Right cardiac atrium (tissue), 5 donors: ENCODE data around the gene SYCN. TPM values are rescaled to one million over a fixed set of nuclear protein-coding genes. Genes with fewer than 3 reads are reported as not detected.
"Not testable (repeated sequence)": the region's sequence is repeated elsewhere in the genome, so short reads cannot be mapped to it uniquely, and the experiment has no call there.

Source experiments
- ATAC-seq, 2 donors: fragments of 200-7000 bp; cut with Tn5 transposase; one replicate each; pipeline versions ENCODE4 v1.8.0 to v1.9.1; 2020; ENCODE audit warnings: moderate library complexity in 2 of 2, mild to moderate bottlenecking in 1 of 2
- DNase-seq, 3 donors: peaks; one replicate each; pipeline ENCODE4 v3.0.0-alpha.2; 2020
- H3K27ac ChIP-seq: one replicate; pipeline ENCODE4 v1.5.1; 2013; ENCODE audit warnings: mild to moderate bottlenecking, low read length, control low read depth, moderate library complexity
- H3K27me3 ChIP-seq: one replicate; pipeline ENCODE4 v1.6.1; 2013; ENCODE audit not compliant: control insufficient read depth, insufficient read depth
- H3K4me1 ChIP-seq: one replicate; pipeline ENCODE4 v1.6.1; 2013; ENCODE audit warnings: low read length; ENCODE audit not compliant: control insufficient read depth, insufficient read depth
- H3K4me3 ChIP-seq: one replicate; pipeline ENCODE4 v1.5.1; 2013; ENCODE audit warnings: low read length, control low read depth
- H3K9me3 ChIP-seq: one replicate; pipeline ENCODE4 v1.6.1; 2013; ENCODE audit warnings: low read length; ENCODE audit not compliant: control insufficient read depth
- whole genome bisulfite sequencing: extraction: QIAGEN DNeasy Blood & Tissue Kit; methylation state at CpG from one replicate; pipeline ENCODE4 v1.1.7; 2013; 5-methylcytosine and 5-hydroxymethylcytosine counted together
- intact Hi-C, 4 donors: fragments of 100-400 bp; cut with DNase I; formaldehyde crosslinking; loops; one replicate each; pipeline versions ENCODE4 v1.11.0 to v1.14.0; 2022 to 2023
- polyA plus RNA-seq: library from polyadenylated mRNA; stranded (reverse); fragments of 200-250 nt; gene quantifications from one replicate; pipeline ENCODE4 v1.2.3, GENCODE V29; 2013
- total RNA-seq, 4 donors: library from RNA; stranded (reverse); fragmentation: NEBNext Ultra II Directional; extraction: Animal tissue kit (Norgen Biotek cat#: 25700); gene quantifications; one replicate each; pipeline ENCODE4 v1.2.1, GENCODE V29; 2021
- donor health status: healthy with polysubstance abuse.
- donor health status: DM: no; HTN: yes; CAD: no.
- donor health status: DM: no; HTN: no; CAD: no.
- donor health status: DM: no; HTN: yes; CAD: no; lungs with severe emphysema.
- donor health status: DM: yes; HTN: yes; CAD: no.

SYCN gene
- total and polyA plus RNA-seq, 5 donors: not detected

- H3K4me3 ChIP-seq, H3K4me1 ChIP-seq, DNase-seq, H3K27me3 ChIP-seq, H3K9me3 ChIP-seq, intact Hi-C loops, H3K27ac ChIP-seq, ATAC-seq: not testable (repeated sequence)
- WGBS: 80% methylated on average over 12 of the region's 12 CpGs
Measured at GRCh38 chr19:39244410-39245100, 40.5 kb upstream of the SYCN start, which contains the start of gene IFNL3. Gene IFNL3 (minus strand): TSS chr19:39245006. CDS start chr19:39244967, 39 bp downstream.

- H3K4me3 ChIP-seq, ATAC-seq, H3K27ac ChIP-seq, DNase-seq, intact Hi-C loops, H3K4me1 ChIP-seq, H3K27me3 ChIP-seq, H3K9me3 ChIP-seq: not testable (repeated sequence)
- 70% methylated on average over 13 of the region's 13 CpGs for WGBS
Measured at GRCh38 chr19:39243741-39244140, 39.7 kb upstream of the SYCN start.

- ATAC-seq (no peak), DNase-seq (no peak)
- WGBS: 93% methylated on average over 7 of the region's 7 CpGs
- Histone ChIP-seq H3K9me3 (no peaks in the 10 kb centered on the region), H3K4me3 (no peak overlapping the region), H3K27me3 (peaks cover 4% of the 10 kb centered on the region), H3K4me1 (no peaks in the 10 kb centered on the region), H3K27ac (no peak overlapping the region)
- intact Hi-C loops: no loop called here
Measured at GRCh38 chr19:39240421-39240820, 36.4 kb upstream of the SYCN start.

GRCh38 chr19:39238944-39239343 lies 34.9 kb upstream of the SYCN start:
- DNase-seq: no peak
- H3K4me3 ChIP-seq: no peak overlapping the region
- H3K27me3 ChIP-seq: peaks cover 4% of the 10 kb centered on the region
- no peak for ATAC-seq
- no peaks in the 10 kb centered on the region for H3K9me3 ChIP-seq
- intact Hi-C loops: no loop called here
- H3K27ac ChIP-seq: no peak overlapping the region
- 90% methylated on average over 6 of the region's 6 CpGs for WGBS
- H3K4me1 ChIP-seq: no peaks in the 10 kb centered on the region

GRCh38 chr19:39238209-39238608 lies 34.1 kb upstream of the SYCN start:
- Histone ChIP-seq H3K4me3 (no peak overlapping the region), H3K27ac (no peak overlapping the region), H3K27me3 (peaks cover 4% of the 10 kb centered on the region), H3K4me1 (no peaks in the 10 kb centered on the region), H3K9me3 (no peaks in the 10 kb centered on the region)
- ATAC-seq: no peak
- DNase-seq: no peak
- intact Hi-C loops: no loop called here
- 79% methylated on average over 6 of the region's 6 CpGs for WGBS

- no peaks in the 10 kb centered on the region for H3K9me3 ChIP-seq
- DNase-seq (peak in 1 of 3 donors; percentile 51), ATAC-seq (peak; percentile 43 to 55)
- intact Hi-C loops: no loop called here
- no peak overlapping the region for H3K4me3 ChIP-seq
- no peak overlapping the region for H3K27ac ChIP-seq
- WGBS: 40% methylated on average over 22 of the region's 22 CpGs
- H3K27me3 ChIP-seq: peaks cover 4% of the 10 kb centered on the region
- no peaks in the 10 kb centered on the region for H3K4me1 ChIP-seq
Measured at GRCh38 chr19:39237200-39238184, 33.4 kb upstream of the SYCN start.

- peaks cover 4% of the 10 kb centered on the region for H3K27me3 ChIP-seq
- H3K4me1 ChIP-seq: no peaks in the 10 kb centered on the region
- H3K4me3 ChIP-seq: no peak overlapping the region
- no peak overlapping the region for H3K27ac ChIP-seq
- DNase-seq (peak in 1 of 3 donors; percentile 64), ATAC-seq (no peak)
- no peaks in the 10 kb centered on the region for H3K9me3 ChIP-seq
- 69% methylated on average over 12 of the region's 12 CpGs for WGBS
- intact Hi-C loops: no loop called here
Measured at GRCh38 chr19:39236527-39236926, 32.5 kb upstream of the SYCN start.

- H3K27ac ChIP-seq: no peak overlapping the region
- no peak for ATAC-seq
- H3K4me3 ChIP-seq: no peak overlapping the region
- no peaks in the 10 kb centered on the region for H3K27me3 ChIP-seq
- 86% methylated on average over 5 of the region's 5 CpGs for WGBS
- H3K9me3 ChIP-seq: no peaks in the 10 kb centered on the region
- no peak for DNase-seq
- H3K4me1 ChIP-seq: no peaks in the 10 kb centered on the region
- intact Hi-C loops: no loop called here
Measured at GRCh38 chr19:39232708-39233107, 28.6 kb upstream of the SYCN start.

GRCh38 chr19:39230096-39230764 lies 26.2 kb upstream of the SYCN start:
- Histone ChIP-seq H3K4me1 (no peaks in the 10 kb centered on the region), H3K27ac (no peak overlapping the region), H3K27me3 (no peaks in the 10 kb centered on the region), H3K4me3 (no peak overlapping the region), H3K9me3 (no peaks in the 10 kb centered on the region)
- intact Hi-C loops: no loop called here
- WGBS: 79% methylated on average over 2 of the region's 2 CpGs
- ATAC-seq: no peak
- DNase-seq: no peak

GRCh38 chr19:39224910-39225309 lies 20.8 kb upstream of the SYCN start:
- 25% methylated on average over 3 of the region's 3 CpGs for WGBS
- DNase-seq (no peak), ATAC-seq (no peak)
- Histone ChIP-seq H3K9me3 (no peaks in the 10 kb centered on the region), H3K4me3 (no peak overlapping the region), H3K27me3 (peaks cover 1% of the 10 kb centered on the region), H3K4me1 (no peaks in the 10 kb centered on the region), H3K27ac (no peak overlapping the region)
- intact Hi-C loops: no loop called here
